Measurements from ENCODE around the gene NKIRAS1.
"Not testable (repeated sequence)": the region's sequence is repeated elsewhere in the genome, so short reads cannot be mapped to it uniquely, and the experiment has no call there.

The NKIRAS1 gene

GRCh38 chr3:23904545-23904944 lies 12.2 kb downstream of the NKIRAS1 start:
- DNase-seq (ENCODE audit: low read depth), result no peak

- no peak for DNase-seq (ENCODE audit: low read depth)
Observed at GRCh38 chr3:23900744-23901143, 16.0 kb downstream of the NKIRAS1 start.

GRCh38 chr3:23895181-23895580 lies 21.6 kb downstream of the NKIRAS1 start:
- no peak for DNase-seq (ENCODE audit: low read depth)

GRCh38 chr3:23894254-23895061 lies 22.3 kb downstream of the NKIRAS1 start:
- DNase-seq (ENCODE audit: low read depth), result no peak

- no peak for DNase-seq (ENCODE audit: low read depth)
Observed at GRCh38 chr3:23889950-23890349, 26.8 kb downstream of the NKIRAS1 start.

- DNase-seq (ENCODE audit: low read depth), result no peak
Observed at GRCh38 chr3:23889386-23889785, 27.4 kb downstream of the NKIRAS1 start.

- no peak for DNase-seq (ENCODE audit: low read depth)
Observed at GRCh38 chr3:23888617-23889228, 28.1 kb downstream of the NKIRAS1 start.

- no peak for DNase-seq (ENCODE audit: low read depth)
Observed at GRCh38 chr3:23886311-23886710, 30.5 kb downstream of the NKIRAS1 start.

- DNase-seq (ENCODE audit: low read depth), result no peak
Observed at GRCh38 chr3:23885210-23885609, 31.6 kb downstream of the NKIRAS1 start.

GRCh38 chr3:23884481-23884880 lies 32.3 kb downstream of the NKIRAS1 start:
- DNase-seq (ENCODE audit: low read depth), result no peak

GRCh38 chr3:23882487-23882918 lies 34.3 kb downstream of the NKIRAS1 start:
- DNase-seq (ENCODE audit: low read depth), result no peak

GRCh38 chr3:23881993-23882392 lies 34.8 kb downstream of the NKIRAS1 start:
- not testable (repeated sequence) for DNase-seq (ENCODE audit: low read depth)

GRCh38 chr3:23880703-23881339 lies 36.0 kb downstream of the NKIRAS1 start:
- DNase-seq (ENCODE audit: low read depth), result no peak

- no peak for DNase-seq (ENCODE audit: low read depth)
Observed at GRCh38 chr3:23879485-23879884, 37.3 kb downstream of the NKIRAS1 start.

- no peak for DNase-seq (ENCODE audit: low read depth)
Observed at GRCh38 chr3:23877329-23877980, 39.3 kb downstream of the NKIRAS1 start.

- no peak for DNase-seq (ENCODE audit: low read depth)
Observed at GRCh38 chr3:23876923-23877322, 39.9 kb downstream of the NKIRAS1 start.

GRCh38 chr3:23875113-23875725 lies 41.6 kb downstream of the NKIRAS1 start:
- DNase-seq (ENCODE audit: low read depth), result no peak

- DNase-seq (ENCODE audit: low read depth), result no peak
Observed at GRCh38 chr3:23874359-23875112, 42.3 kb downstream of the NKIRAS1 start.

- DNase-seq (ENCODE audit: low read depth), result no peak
Observed at GRCh38 chr3:23873941-23874340, 42.8 kb downstream of the NKIRAS1 start.

- no peak for DNase-seq (ENCODE audit: low read depth)
Observed at GRCh38 chr3:23872330-23872729, 44.5 kb downstream of the NKIRAS1 start.

GRCh38 chr3:23871361-23871760 lies 45.4 kb downstream of the NKIRAS1 start:
- not testable (repeated sequence) for DNase-seq (ENCODE audit: low read depth)
